ENCODE data around the gene CCIN. TPM values are rescaled to one million over a fixed set of nuclear protein-coding genes. Genes with fewer than 3 reads are reported as not detected.
"Not testable (repeated sequence)": the region's sequence is repeated elsewhere in the genome, so short reads cannot be mapped to it uniquely, and the experiment has no call there.

CCIN gene
- total and polyA plus RNA-seq, 3 experiments from 2014 or later = 0.14 TPM; not detected in 2

- H3K36me3 Mint-ChIP-seq = peaks cover 0 to 17% (median 3%) of the 10 kb centered on the region in 3 donors
- no peaks in the 10 kb centered on the region for H3K36me3 ChIP-seq (ENCODE audit: insufficient read depth, low read length)
- peak overlapping the region in 7 of 8 donors; percentile 30 to 92 (median 69) for H3K27ac Mint-ChIP-seq
- no peaks in the 10 kb centered on the region for H3K27me3 ChIP-seq (ENCODE audit: insufficient read depth, low read length, poor library complexity, severe bottlenecking)
- peak overlapping the region; percentile 60 to 90 (median 81) for H3K4me3 Mint-ChIP-seq
- peaks cover 0 to 3% of the 10 kb centered on the region in 2 donors for H3K27me3 Mint-ChIP-seq
- H3K27ac ChIP-seq (ENCODE audit: low read depth, low read length) = no peak overlapping the region
- H3K4me1 Mint-ChIP-seq = peaks cover 6 to 21% (median 12%) of the 10 kb centered on the region in 3 donors
- H3K4me1 ChIP-seq (ENCODE audit: insufficient read depth, low read length) = no peaks in the 10 kb centered on the region
- POLR2A ChIA-PET = interaction anchor here (0.6 to 1.6 kb wide), 6 partner anchors 15 to 89 kb away, joined by 3 to 7 read pairs (median 5); partner anchors contain the start of gene CLTA
- no peaks in the 10 kb centered on the region for H3K9me3 ChIP-seq (ENCODE audit: low read length)
- DNase-seq = peak; percentile 77 to 82 (median 79)
- H3K9me3 Mint-ChIP-seq = no peaks in the 10 kb centered on the region
- peak overlapping the region; percentile 64 for H3K4me3 ChIP-seq (ENCODE audit: low read length)
- CTCF ChIA-PET = interaction anchor here (0.7 to 14.4 kb wide), 32 partner anchors 8 to 203 kb away, joined by 3 to 278 read pairs (median 5); partner anchors contain the start of genes CLTA and GLIPR2
Measured at GRCh38 chr9:36166168-36166927, 2.8 kb upstream of the CCIN start.

- Mint-ChIP-seq H3K27me3 (peaks cover 3% of the 10 kb centered on the region in 2 donors), H3K36me3 (no peaks in the 10 kb centered on the region), H3K4me1 (peaks cover 6 to 18% (median 8%) of the 10 kb centered on the region in 3 donors), H3K4me3 (no peak overlapping the region), H3K27ac (no peak overlapping the region), H3K9me3 (no peaks in the 10 kb centered on the region)
- no peaks in the 10 kb centered on the region for H3K36me3 ChIP-seq (ENCODE audit: insufficient read depth, low read length)
- DNase-seq = no peak
- no peaks in the 10 kb centered on the region for H3K27me3 ChIP-seq (ENCODE audit: insufficient read depth, low read length, poor library complexity, severe bottlenecking)
- no peaks in the 10 kb centered on the region for H3K9me3 ChIP-seq (ENCODE audit: low read length)
- no peak overlapping the region for H3K4me3 ChIP-seq (ENCODE audit: low read length)
- POLR2A ChIA-PET = no interaction called here
- H3K27ac ChIP-seq (ENCODE audit: low read depth, low read length) = no peak overlapping the region
- CTCF ChIA-PET = interaction anchor here (2.2 to 14.4 kb wide), 2 partner anchors 21 to 68 kb away, joined by 7 to 278 read pairs; partner anchors contain the start of gene CLTA
- H3K4me1 ChIP-seq (ENCODE audit: insufficient read depth, low read length) = no peaks in the 10 kb centered on the region
Measured at GRCh38 chr9:36169708-36170107, 520 bp downstream of the CCIN start.

- Histone ChIP-seq H3K27ac (ENCODE audit: low read depth, low read length) (no peak overlapping the region), H3K36me3 (ENCODE audit: insufficient read depth, low read length) (no peaks in the 10 kb centered on the region), H3K4me3 (ENCODE audit: low read length) (no peak overlapping the region), H3K9me3 (ENCODE audit: low read length) (no peaks in the 10 kb centered on the region), H3K4me1 (ENCODE audit: insufficient read depth, low read length) (no peaks in the 10 kb centered on the region), H3K27me3 (ENCODE audit: insufficient read depth, low read length, poor library complexity, severe bottlenecking) (no peaks in the 10 kb centered on the region)
- H3K27me3 Mint-ChIP-seq = peaks cover 3 to 6% of the 10 kb centered on the region in 2 donors
- H3K4me3 Mint-ChIP-seq = no peak overlapping the region
- H3K9me3 Mint-ChIP-seq = no peaks in the 10 kb centered on the region
- CTCF ChIA-PET = interaction anchor here (2.2 to 14.4 kb wide), 2 partner anchors 20 to 69 kb away, joined by 7 to 278 read pairs; partner anchors contain the start of gene CLTA
- no peaks in the 10 kb centered on the region for H3K36me3 Mint-ChIP-seq
- DNase-seq = no peak
- H3K27ac Mint-ChIP-seq = no peak overlapping the region
- peaks cover 0 to 11% (median 6%) of the 10 kb centered on the region in 3 donors for H3K4me1 Mint-ChIP-seq
- POLR2A ChIA-PET = no interaction called here
Measured at GRCh38 chr9:36170531-36170930, 1.3 kb downstream of the CCIN start.

- H3K4me1 Mint-ChIP-seq = peaks cover 0 to 3% (median 0%) of the 10 kb centered on the region in 3 donors
- H3K9me3 Mint-ChIP-seq = no peaks in the 10 kb centered on the region
- CTCF ChIA-PET = interaction anchor here (0.9 to 14.4 kb wide), 3 partner anchors 7 to 72 kb away, joined by 4 to 278 read pairs (median 10); partner anchors contain the start of gene CLTA
- Histone ChIP-seq H3K27me3 (ENCODE audit: insufficient read depth, low read length, poor library complexity, severe bottlenecking) (no peaks in the 10 kb centered on the region), H3K27ac (ENCODE audit: low read depth, low read length) (no peak overlapping the region), H3K4me1 (ENCODE audit: insufficient read depth, low read length) (no peaks in the 10 kb centered on the region), H3K4me3 (ENCODE audit: low read length) (no peak overlapping the region), H3K9me3 (ENCODE audit: low read length) (no peaks in the 10 kb centered on the region), H3K36me3 (ENCODE audit: insufficient read depth, low read length) (no peaks in the 10 kb centered on the region)
- no peak for DNase-seq
- peaks cover 6% of the 10 kb centered on the region in 2 donors for H3K27me3 Mint-ChIP-seq
- H3K4me3 Mint-ChIP-seq = no peak overlapping the region
- H3K27ac Mint-ChIP-seq = peak overlapping the region in 1 of 8 donors; percentile 57
- POLR2A ChIA-PET = no interaction called here
- H3K36me3 Mint-ChIP-seq = no peaks in the 10 kb centered on the region
Measured at GRCh38 chr9:36173861-36174260, 4.7 kb downstream of the CCIN start.

GRCh38 chr9:36174271-36174670, 5.1 kb downstream of the CCIN start:
- H3K4me1 Mint-ChIP-seq = peaks cover 0 to 3% (median 0%) of the 10 kb centered on the region in 3 donors
- Histone ChIP-seq H3K4me1 (ENCODE audit: insufficient read depth, low read length) (no peaks in the 10 kb centered on the region), H3K9me3 (ENCODE audit: low read length) (no peaks in the 10 kb centered on the region), H3K36me3 (ENCODE audit: insufficient read depth, low read length) (no peaks in the 10 kb centered on the region), H3K27me3 (ENCODE audit: insufficient read depth, low read length, poor library complexity, severe bottlenecking) (no peaks in the 10 kb centered on the region), H3K27ac (ENCODE audit: low read depth, low read length) (no peak overlapping the region), H3K4me3 (ENCODE audit: low read length) (no peak overlapping the region)
- H3K9me3 Mint-ChIP-seq = no peaks in the 10 kb centered on the region
- POLR2A ChIA-PET = no interaction called here
- peak overlapping the region in 1 of 7 donors; percentile 74 for H3K4me3 Mint-ChIP-seq
- H3K27ac Mint-ChIP-seq = peak overlapping the region in 1 of 8 donors; percentile 57
- CTCF ChIA-PET = interaction anchor here (0.9 to 14.4 kb wide), 3 partner anchors 7 to 72 kb away, joined by 4 to 278 read pairs (median 10); partner anchors contain the start of gene CLTA
- no peaks in the 10 kb centered on the region for H3K36me3 Mint-ChIP-seq
- H3K27me3 Mint-ChIP-seq = peaks cover 6% of the 10 kb centered on the region in 2 donors
- no peak for DNase-seq

- Histone ChIP-seq H3K27me3 (ENCODE audit: insufficient read depth, low read length, poor library complexity, severe bottlenecking) (no peaks in the 10 kb centered on the region), H3K4me3 (ENCODE audit: low read length) (no peak overlapping the region), H3K9me3 (ENCODE audit: low read length) (no peaks in the 10 kb centered on the region), H3K27ac (ENCODE audit: low read depth, low read length) (no peak overlapping the region), H3K36me3 (ENCODE audit: insufficient read depth, low read length) (no peaks in the 10 kb centered on the region), H3K4me1 (ENCODE audit: insufficient read depth, low read length) (no peaks in the 10 kb centered on the region)
- H3K9me3 Mint-ChIP-seq = no peaks in the 10 kb centered on the region
- no peak overlapping the region for H3K4me3 Mint-ChIP-seq
- ChIA-PET CTCF (interaction anchor here (0.9 to 14.4 kb wide), 3 partner anchors 8 to 73 kb away, joined by 4 to 278 read pairs (median 10); partner anchors contain the start of gene CLTA), POLR2A (no interaction called here)
- H3K27me3 Mint-ChIP-seq = peaks cover 6% of the 10 kb centered on the region in 2 donors
- H3K4me1 Mint-ChIP-seq = peaks cover 0 to 3% (median 0%) of the 10 kb centered on the region in 3 donors
- peaks cover 0 to under 1% (median 0%) of the 10 kb centered on the region in 3 donors for H3K36me3 Mint-ChIP-seq
- no peak for DNase-seq
- H3K27ac Mint-ChIP-seq = no peak overlapping the region
Measured at GRCh38 chr9:36174731-36175130, 5.5 kb downstream of the CCIN start.

- H3K36me3 ChIP-seq (ENCODE audit: insufficient read depth, low read length); H3K4me1 Mint-ChIP-seq; H3K27me3 ChIP-seq (ENCODE audit: insufficient read depth, low read length, poor library complexity, severe bottlenecking); H3K27ac Mint-ChIP-seq; H3K4me3 Mint-ChIP-seq; H3K9me3 Mint-ChIP-seq; H3K4me1 ChIP-seq (ENCODE audit: insufficient read depth, low read length); H3K27me3 Mint-ChIP-seq; POLR2A ChIA-PET; H3K36me3 Mint-ChIP-seq; H3K27ac ChIP-seq (ENCODE audit: low read depth, low read length); H3K9me3 ChIP-seq (ENCODE audit: low read length); DNase-seq; H3K4me3 ChIP-seq (ENCODE audit: low read length): not testable (repeated sequence)
- CTCF ChIA-PET = interaction anchor here (1.5 to 14.4 kb wide), 3 partner anchors 8 to 166 kb away, joined by 3 to 278 read pairs (median 5); no protein-coding TSS in a partner anchor
Measured at GRCh38 chr9:36175209-36175608, 6.0 kb downstream of the CCIN start.

- CTCF ChIA-PET = interaction anchor here (1.5 to 14.4 kb wide), 3 partner anchors 10 to 168 kb away, joined by 3 to 278 read pairs (median 5); no protein-coding TSS in a partner anchor
- not testable (repeated sequence) for H3K27me3 Mint-ChIP-seq, H3K4me1 Mint-ChIP-seq
Measured at GRCh38 chr9:36176496-36176895, 7.3 kb downstream of the CCIN start.

More at GRCh38 chr9:36176496-36176895, 7.3 kb downstream of the CCIN start:
- H3K36me3 ChIP-seq (ENCODE audit: insufficient read depth, low read length); H3K27ac Mint-ChIP-seq; H3K27me3 ChIP-seq (ENCODE audit: insufficient read depth, low read length, poor library complexity, severe bottlenecking); H3K27ac ChIP-seq (ENCODE audit: low read depth, low read length); POLR2A ChIA-PET; H3K9me3 ChIP-seq (ENCODE audit: low read length); H3K9me3 Mint-ChIP-seq; H3K4me1 ChIP-seq (ENCODE audit: insufficient read depth, low read length); H3K4me3 ChIP-seq (ENCODE audit: low read length); H3K36me3 Mint-ChIP-seq; H3K4me3 Mint-ChIP-seq; DNase-seq: not testable (repeated sequence)

Measured in CD8-positive, alpha-beta memory T cell (primary cell).